Astrocyte of the cerebellum (primary cell): ENCODE measurements around the gene SLC35F3.

Source experiments
- DNase-seq: peaks from one replicate; pipeline ENCODE4 v3.0.0-alpha.2; 2011; ENCODE audit warnings: low read depth
- H3K4me3 ChIP-seq: 2 replicates; pipeline ENCODE4 v1.5.1; 2011; ENCODE audit warnings: mild to moderate bottlenecking, low read depth, low read length, moderate library complexity
- CTCF ChIP-seq: IDR thresholded peaks from 2 replicates; pipeline ENCODE4 v1.5.1; 2012; ENCODE audit warnings: low read length, low read depth, moderate library complexity, mild to moderate bottlenecking; ENCODE audit errors: missing control alignments
- in situ Hi-C: cut with HindIII; loops from 2 replicates; pipeline ENCODE4 v1.10.0; 2017; ENCODE audit warnings: low sequenced_read_pairs

The SLC35F3 gene

GRCh38 chr1:234139966-234140365 lies 235.5 kb downstream of the SLC35F3 start:
- in situ Hi-C loops = no loop called here
- H3K4me3 ChIP-seq = no peak overlapping the region
- no peak for TF ChIP-seq CTCF
- DNase-seq = peak; percentile 20

- in situ Hi-C loops = no loop called here
- TF ChIP-seq CTCF = no peak
- H3K4me3 ChIP-seq = no peak overlapping the region
- no peak for DNase-seq
Observed at GRCh38 chr1:234140388-234140787, 235.9 kb downstream of the SLC35F3 start.

GRCh38 chr1:234141006-234141405 lies 236.5 kb downstream of the SLC35F3 start:
- no peak for DNase-seq
- no peak overlapping the region for H3K4me3 ChIP-seq
- in situ Hi-C loops = no loop called here
- no peak for TF ChIP-seq CTCF

GRCh38 chr1:234143681-234144080 lies 239.2 kb downstream of the SLC35F3 start:
- no peak for TF ChIP-seq CTCF
- no peak for DNase-seq

GRCh38 chr1:234144901-234145300 lies 240.4 kb downstream of the SLC35F3 start:
- no peak overlapping the region for H3K4me3 ChIP-seq
- in situ Hi-C loops = no loop called here
- no peak for DNase-seq
- no peak for TF ChIP-seq CTCF

More at GRCh38 chr1:234143681-234144080, 239.2 kb downstream of the SLC35F3 start:
- H3K4me3 ChIP-seq = no peak overlapping the region
- in situ Hi-C loops = no loop called here

GRCh38 chr1:234148350-234148749 lies 243.9 kb downstream of the SLC35F3 start:
- no peak for DNase-seq
- in situ Hi-C loops = no loop called here
- no peak overlapping the region for H3K4me3 ChIP-seq
- no peak for TF ChIP-seq CTCF

- TF ChIP-seq CTCF = no peak
- H3K4me3 ChIP-seq = no peak overlapping the region
- in situ Hi-C loops = no loop called here
- DNase-seq = no peak
Observed at GRCh38 chr1:234148816-234149215, 244.3 kb downstream of the SLC35F3 start.
